NCI-H82 treated with DMSO at 0.1 percent for 48 hours (cell line): Measurements from ENCODE around the gene STX8.
A peak's percentile ranks its signal among the peaks of the same experiment; 100 is the strongest.

Experiments used
- DNase-seq: peaks from one replicate; lab custom pipeline; 2025; ENCODE audit not compliant: unreplicated experiment; lab: John Stamatoyannopoulos, UW

Gene STX8

DNA sequence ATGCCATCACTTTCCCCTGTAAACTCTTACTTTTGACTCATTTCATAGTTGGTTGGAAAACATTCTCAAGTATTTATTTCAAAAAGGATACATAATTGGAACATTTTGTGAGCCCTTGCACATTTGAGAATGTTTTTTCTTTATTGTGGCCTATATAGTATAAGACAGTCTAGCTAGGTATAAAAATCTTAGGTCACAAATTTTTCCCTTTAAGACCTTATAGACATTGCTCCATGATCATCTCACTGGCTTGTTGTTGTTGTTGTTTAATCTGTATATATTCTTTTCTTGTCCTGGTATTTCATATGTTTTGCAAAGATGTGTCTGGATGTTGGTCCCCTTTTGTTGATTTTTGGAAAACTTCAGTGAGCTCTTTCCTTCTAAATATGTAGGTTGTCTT lies 360.2 kb downstream of the STX8 start:
- no peak for DNase-seq

DNA sequence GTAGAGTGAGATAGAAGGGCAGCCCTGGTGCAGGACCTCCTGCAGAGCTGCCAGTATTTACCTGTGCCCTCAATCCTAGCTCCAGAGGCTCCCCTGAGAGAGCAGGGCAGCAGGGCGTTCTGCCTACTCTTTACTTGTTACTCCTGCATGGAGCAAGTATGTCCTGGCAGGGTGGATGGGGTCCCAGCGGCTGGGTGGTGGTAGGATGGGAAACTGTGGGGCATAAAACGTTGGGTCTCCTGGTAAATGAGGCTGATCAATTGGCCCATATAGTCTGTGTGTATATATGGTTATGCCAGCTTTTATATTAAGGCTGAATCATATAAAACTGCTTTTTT lies 362.3 kb downstream of the STX8 start:
- no peak for DNase-seq

DNA sequence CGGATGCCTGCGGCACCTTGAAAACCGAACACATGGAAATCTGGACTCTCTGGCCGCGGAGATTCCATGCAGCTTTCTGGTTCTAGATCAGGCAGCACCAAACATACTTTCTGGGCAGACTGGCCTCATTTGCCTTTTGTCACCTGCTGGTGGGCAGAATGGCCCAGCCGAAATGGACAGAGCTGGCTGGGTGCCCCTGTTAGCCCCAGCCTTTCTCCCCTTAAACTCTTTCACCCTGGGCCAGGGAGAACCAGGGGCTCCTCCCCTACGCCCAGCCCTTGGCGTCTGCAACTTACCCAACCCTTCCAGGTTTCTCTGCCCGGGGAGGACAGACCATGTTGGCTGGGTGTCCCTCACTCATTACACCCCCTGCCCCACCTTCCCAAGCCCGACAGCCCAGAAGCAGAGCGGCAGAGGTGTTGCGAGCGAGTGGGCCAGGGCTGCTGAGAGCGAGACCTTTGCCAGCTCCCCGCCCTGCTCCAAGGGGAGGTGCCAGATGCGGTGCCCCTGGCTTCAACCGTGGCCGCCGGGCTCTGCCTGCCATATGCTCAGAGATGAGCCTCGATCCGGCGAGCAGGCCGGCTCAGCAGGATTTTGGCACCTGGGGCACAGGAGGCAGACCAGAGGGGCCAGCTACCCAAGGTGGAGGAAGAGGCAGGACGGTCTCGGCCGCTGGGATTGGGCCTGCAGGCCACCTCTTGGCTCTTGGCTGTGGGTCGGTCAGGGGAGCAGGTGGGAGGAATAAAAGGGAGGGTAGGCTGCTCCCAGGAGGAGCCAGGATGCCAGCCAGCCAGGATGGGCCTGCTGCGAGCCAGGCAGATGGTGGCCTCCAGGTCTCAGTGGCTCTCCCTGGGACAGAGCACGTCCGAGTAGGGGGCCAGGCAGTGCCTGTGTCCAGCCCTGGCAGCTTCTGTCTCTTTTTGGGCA lies 363.0 kb downstream of the STX8 start:
- no peak for DNase-seq

DNA sequence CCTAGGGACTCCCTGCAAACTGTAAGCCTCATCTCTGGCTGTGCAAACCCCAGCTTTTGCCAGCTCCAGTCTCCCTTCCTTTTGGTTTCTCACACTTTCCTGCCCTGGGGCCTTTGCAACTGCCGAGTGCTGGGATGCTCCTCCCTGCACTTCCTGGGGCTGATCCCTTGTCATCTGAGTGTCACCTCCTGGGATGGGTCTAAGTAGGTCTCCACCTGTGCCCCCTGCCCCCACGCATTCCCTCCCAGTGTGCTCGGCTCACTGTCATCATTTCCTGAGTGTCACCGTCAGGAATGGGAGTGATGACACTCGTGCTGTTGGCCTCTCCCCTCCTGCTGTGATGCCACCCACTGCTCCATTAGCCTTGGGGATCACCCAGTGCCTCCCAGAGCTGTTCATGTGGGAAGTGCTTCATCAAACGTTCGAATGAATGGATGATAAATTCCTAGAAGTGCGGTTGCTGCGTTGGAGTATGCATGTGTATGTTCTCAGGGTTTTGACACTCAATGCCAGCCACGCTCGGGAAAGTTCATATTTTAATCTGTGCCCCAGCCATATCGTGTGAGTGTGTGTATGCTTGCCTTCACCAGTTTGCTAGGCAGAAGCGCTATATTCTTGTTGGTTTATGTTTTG lies 364.4 kb downstream of the STX8 start:
- no peak for DNase-seq

DNA sequence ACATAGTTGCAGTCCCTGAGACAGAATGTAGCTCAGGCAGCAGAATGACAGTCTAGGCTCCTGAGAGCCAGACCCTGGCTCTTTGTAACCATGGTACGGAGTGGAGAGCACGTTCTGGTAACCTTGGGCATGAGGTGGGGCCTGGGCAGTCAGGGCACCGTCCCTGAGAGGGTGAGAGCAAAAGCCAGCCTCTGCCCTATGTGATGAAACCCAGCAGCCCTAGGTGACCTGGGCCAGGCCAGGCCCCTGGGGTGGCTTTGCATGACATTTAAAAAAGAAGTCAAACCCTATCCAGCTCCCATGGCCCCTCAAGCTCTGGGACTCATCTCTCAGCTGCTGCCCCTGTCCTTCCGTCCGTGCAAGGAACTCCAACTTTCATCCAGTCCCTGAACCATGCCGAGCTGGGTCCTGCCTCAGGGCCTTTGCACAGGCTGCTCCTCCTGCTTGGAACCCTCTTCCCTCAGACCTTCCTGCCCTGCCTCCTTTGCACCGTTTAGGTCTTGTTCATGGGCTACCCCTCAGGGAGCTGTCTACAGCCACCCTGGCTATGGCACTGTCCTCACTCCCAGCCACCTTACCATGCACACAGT lies 365.7 kb downstream of the STX8 start:
- DNase-seq: no peak

DNA sequence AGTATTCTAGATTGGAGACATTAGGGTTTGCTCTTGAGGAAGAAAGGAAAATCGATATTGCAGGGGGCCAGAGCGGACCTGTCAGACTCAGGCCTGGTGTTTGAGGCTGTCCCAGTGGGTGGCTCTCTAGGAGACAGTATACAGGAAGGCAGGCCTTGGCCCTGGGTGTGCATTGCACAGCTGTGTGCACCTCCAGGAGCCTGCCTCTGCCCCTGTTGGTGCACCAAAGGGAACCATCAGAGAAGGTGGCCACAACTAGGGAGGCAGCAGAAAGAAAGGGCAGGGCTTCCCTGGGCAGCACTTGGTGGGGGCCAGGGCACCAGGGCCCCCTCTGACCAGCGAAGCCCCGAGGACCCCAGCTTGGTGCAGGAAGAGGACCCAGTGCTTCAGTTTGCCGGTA lies 366.3 kb downstream of the STX8 start:
- DNase-seq: no peak

DNA sequence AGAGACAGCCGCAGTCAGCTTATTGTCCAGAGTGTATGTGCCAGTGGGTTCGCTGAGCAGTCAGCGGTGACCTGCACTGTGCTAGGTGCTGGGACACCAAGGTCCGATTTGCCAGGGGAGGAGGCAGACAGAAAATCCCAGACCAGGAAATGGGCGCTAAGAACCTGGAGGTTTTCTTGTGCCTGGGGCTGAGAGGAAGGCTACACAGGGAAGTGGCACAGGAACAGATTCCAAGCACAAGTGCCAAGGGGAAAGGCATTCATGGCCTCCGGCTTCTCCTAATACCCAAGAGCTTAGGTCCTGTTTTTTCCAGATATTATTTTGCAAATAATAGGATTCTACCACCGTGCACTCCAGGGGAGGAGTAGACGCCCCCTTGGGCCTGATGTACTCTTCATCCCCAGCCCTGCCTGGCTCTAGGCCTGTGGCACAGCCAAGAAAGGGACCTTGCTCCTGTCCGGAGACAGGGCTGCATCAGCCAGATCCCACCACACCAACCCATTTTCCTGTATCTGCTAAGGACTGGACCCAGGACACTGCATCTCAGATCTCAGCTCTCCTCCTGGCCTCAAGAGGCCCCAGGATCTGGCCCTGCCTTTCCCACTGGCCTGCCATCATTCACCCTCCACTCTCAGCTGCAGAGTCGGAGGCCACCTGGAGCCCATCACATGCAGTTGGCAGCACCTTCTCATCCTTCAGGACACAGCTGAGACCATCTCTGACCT lies 367.1 kb downstream of the STX8 start:
- DNase-seq: no peak

DNA sequence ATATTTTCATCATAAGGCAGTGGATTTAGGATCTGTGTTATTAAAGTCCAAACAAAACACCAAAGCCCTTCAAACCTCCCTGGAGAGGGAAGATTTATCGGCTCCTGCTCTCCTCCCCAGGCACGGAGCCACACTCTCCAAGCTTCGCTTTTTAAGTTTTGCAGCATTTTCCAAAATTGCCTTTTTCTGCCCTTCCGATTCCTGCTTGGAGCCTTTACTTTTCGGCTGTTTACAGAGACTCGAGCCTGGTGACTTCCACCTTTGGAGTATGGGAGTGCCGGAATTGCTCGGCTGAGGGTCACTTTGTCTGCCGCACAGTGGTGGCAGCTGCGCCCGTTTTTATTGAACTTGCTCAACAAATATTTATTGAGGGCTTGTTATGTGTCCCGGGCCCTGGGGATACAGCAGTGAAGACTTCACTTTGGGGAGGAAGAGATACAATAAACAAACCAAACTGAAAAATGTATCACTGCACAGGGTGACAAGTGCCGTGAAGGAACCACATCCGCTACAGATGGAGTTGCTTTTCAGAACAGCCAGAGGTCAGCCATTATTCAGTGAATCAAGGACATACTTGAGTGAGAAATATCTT lies 368.8 kb downstream of the STX8 start:
- no peak for DNase-seq

DNA sequence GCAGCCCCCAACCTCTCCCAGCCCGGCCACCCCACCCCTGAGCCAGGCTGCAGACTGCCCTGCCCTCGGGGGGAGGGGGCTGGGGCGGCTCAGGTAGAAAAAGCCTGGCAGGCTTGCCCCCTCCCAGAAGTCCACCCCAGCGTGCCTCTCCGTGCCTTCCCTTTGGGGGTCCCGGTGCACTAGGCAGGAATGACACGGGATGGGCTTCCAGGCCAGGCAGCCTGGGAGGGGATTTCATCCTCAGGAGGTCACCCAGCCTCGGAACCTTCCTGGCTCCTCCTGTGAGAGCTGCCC lies 369.3 kb downstream of the STX8 start:
- no peak for DNase-seq

DNA sequence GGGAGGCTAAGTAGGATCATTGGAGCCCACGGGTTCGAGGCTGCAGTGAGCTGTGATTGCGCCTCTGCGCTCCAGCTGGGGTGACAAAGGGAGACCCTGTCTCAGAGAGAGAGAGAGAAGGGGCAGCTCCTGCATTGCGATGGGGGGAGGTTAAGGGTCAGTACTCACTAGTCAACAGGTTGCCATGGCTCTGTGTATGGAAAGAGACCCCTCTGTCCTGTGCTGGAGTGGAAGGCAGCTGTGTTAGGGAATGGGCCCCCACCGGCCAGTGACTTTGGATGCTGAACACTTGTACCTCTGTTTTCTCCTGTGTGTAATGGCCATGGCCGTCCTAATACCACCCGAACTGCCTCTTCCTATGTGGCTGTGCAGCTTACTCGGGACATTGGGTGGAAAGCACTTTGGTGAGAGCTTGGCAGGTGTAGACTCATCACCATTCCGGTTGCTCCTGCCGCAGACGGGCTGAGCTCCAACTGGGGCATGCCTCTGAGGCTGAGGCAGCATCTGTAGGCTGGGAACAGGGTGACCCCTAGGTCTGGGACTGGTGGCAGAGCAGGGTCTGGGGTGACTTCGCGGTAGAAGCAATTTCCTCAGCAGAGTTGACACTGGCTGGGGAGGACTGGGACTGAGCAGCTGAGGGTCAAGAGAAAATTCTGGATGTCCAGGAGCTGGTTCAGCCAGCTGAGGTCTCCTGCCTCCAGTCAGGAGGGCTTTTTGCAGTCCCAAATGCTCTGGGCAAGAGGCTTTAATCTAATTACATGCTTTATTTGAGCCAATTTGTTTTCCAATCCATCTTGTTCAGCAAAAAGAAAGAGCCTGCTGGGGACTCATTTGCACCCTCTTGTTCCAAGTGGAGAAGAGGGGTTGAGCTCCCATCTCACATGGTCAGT lies 369.9 kb downstream of the STX8 start:
- DNase-seq: peak; percentile 20

DNA sequence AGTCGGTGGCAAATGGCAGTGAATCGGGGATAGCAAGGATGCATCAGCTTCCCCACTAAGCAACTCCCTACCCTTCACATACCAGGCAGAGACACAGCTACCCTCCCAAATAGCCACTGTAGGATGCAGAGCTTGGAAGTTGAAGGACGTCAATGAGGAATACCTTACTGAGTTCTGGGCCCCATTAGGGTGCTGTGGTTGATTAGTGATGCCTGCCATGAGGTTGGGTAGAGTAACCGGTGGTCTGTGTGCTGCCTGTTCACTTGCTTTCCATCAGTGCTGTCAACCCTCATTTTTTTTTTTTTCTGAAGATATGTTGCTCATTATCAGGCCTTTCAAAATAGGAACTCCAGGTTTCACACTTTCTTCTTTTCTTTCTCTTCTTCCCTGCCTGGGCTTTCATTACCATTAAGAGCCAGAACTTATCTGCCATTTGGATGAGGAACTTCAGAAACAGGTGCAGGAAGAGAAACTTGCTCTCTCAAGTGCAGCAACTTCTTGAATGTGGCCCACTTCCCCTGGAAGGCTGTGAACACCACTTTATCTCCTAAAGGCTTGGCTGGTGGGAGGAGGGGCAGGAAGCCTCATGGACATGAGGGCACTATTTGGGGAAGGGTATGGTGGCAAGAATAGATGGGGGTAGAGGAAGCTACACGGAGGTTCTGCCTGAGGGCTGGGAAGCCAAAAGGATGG lies 370.8 kb downstream of the STX8 start:
- DNase-seq: no peak

DNA sequence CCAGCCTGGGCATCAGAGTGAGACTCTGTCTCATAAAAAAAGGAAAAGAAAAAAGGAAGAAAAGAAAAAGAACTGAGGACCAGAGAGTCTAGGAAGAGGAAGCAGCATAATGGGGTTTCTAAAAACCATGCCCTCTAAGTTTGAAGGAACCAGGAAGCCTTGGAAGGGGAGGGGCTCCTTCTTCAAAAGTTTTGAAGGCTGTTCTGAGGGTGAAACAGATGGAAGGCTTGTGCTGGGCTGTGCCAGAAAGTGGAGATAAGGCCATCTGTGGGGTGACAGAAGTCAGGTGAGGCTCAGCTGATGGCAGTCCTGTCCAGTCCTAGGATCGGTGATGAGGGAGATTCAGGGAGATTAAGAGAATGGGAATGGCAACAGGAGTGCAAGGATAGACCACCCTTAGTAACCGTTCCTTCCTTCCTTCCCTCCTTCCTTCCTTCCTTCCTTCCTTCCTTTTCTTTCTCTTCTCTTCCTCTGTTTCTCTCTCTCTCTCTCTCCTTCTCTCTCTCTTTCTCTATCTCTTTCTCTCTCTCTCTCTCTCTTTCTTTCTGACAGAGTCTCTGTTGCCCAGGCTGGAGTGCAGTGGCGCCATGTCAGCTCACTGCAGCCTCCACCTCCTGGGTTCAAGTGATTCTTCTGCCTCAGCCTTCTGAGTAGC lies 371.7 kb downstream of the STX8 start:
- no peak for DNase-seq

DNA sequence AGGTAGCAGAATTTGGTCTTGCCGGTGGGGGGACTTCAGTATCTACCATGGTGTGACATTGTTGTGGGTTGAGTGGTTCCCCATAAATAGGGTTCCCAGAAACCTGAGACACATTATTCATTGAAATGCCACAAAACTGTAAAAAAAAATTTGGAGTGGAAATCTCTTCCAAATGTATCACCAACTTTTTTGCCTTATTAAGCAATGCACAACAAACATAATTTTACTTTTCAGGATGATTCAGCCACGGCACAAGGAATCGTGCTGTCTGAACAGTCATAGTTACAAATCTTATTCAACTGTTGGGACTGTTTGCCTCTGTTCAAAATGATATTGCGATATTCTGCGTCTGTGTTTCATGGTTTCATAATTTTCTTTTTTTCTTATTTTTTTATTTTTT lies 373.1 kb downstream of the STX8 start:
- DNase-seq: no peak

DNA sequence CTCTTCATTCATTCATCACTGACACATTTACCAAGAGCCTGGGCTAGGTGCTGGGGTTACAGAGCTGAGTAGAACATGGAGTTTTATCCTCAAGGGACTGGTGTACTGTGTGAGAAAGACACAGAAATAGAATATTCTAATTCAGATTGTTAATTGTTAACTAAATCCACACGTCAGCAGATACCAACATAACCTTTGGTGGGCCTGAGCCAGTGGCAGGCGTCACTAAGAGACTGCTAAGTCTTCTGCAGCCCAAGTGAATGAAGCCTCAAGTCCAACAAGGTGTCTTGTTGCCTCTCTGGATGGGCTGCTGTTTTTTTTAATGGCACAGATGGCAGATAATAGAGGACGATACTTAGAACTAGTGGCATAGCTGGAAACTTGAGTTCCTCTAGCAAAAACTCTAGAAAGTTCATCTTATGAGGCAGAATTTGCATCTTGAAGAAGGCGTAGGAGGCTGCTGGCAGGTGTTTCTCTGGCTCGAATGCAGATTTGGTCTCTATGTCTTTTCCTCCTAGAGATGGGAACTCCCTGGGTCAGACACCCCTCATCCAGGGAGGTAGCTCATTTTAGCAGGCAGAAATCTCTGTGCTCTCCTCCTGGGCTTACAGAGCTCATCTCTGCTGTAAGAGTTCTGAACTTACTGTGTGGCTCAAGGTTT lies 374.8 kb downstream of the STX8 start:
- no peak for DNase-seq
